RKO (cell line): ENCODE measurements around the gene CDK5R1.
A peak's percentile ranks its signal among the peaks of the same experiment; 100 is the strongest.
"Not testable (repeated sequence)": the region's sequence is repeated elsewhere in the genome, so short reads cannot be mapped to it uniquely, and the experiment has no call there.

Source experiments
- DNase-seq: peaks from one replicate; pipeline ENCODE4 v3.0.0-alpha.2; 2016; ENCODE audit warnings: low spot score

CDK5R1 gene

DNA sequence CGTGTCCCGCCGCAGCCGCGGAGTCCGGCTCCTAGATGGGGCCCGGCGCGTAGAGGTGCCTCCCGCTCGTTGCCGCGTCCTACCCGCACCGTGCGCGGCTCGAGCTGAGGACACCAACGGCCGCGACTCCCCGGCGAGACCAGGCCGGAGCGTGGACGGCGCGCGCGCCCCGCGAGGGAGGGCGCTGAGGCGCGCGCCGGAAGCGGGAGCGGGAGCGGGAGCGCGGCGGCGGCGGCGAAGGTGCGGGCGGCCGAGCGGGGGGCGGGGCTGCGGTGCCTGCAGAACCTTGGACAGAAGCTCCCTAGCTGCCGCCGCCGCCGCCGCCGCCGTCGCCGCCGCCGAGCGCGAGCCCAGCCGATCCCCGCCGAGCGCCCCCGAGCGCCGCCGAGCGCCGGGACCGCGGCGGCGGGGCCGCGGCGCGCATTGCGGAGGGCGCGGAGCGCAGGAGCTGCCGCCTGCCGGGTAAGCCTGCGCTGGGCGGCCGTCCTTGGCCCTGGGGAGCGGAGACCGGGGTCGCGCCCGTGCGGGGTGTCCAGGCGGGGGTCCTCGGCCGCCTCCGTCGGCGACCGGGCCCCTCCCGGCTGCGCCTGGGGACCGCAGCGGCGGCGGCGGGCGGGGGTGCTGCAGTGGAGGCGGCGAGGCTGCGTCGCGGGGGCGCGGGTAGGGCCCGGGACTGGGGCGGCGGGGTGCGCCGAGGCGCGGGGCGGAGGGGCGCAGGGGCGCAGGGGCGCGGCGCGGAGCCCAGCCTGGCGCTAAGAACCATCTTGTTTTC lies at the start of gene CDK5R1:
CDK5R1 (plus strand) TSS at position 293 of the 772 bp plus-strand sequence. CDS start 628 bp downstream, outside the sequence.
- peak; percentile 76 for DNase-seq

DNA sequence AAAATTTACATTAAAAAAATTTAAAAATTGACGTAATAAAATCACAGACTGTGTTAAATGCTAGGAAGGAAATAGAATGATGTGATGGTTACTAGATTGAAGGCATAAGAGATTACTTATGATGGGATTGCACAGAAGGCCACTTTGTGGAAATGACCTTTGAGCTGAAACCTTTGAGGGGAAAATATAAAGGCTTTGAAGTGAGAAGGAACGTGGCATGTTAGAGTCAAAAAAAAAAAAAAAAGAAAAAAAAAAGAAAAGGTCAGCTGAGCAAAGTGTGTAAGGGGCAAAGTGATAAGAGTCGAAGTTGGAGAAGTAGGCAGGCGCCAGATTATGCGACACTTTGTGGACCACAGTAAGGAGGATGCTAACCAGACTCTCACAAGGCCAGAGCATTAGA lies 46.1 kb upstream of the CDK5R1 start:
- DNase-seq: no peak

- DNase-seq: no peak
These were observed 44.9 kb upstream of the CDK5R1 start for GRCh38 chr17:32441886-32442285.

- no peak for DNase-seq
These were observed 42.9 kb upstream of the CDK5R1 start for GRCh38 chr17:32443827-32444300.

- peak; percentile 93 for DNase-seq
These were observed 42.3 kb upstream of the CDK5R1 start, which contains the start of gene PSMD11 for GRCh38 chr17:32444301-32445073. PSMD11 (plus strand) TSS chr17:32444510; CDS start chr17:32444524, 14 bp downstream.

DNA sequence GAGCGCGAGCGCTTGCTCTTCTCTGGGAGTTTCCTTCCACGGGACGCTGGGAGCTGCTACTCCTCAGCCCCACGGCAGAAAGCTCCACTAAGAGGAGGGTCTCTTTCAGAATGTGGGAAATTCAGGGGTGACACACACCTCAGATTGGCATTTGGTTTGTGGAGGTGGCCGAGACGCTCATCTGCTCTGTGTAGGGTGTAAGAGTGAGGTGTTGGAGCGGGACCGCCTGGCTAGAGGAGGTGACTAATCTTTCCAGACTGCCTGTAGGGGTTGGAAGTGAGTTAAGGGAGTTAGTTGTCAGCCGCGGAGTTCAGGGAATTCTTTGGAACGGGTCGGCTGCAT lies 41.7 kb upstream of the CDK5R1 start:
- DNase-seq: peak; percentile 93

- DNase-seq: no peak
These were observed 41.3 kb upstream of the CDK5R1 start for GRCh38 chr17:32445497-32445896.

GRCh38 chr17:32445971-32446370 lies 40.8 kb upstream of the CDK5R1 start:
- peak; percentile 85 for DNase-seq

GRCh38 chr17:32446949-32447348 lies 39.8 kb upstream of the CDK5R1 start:
- no peak for DNase-seq

DNA sequence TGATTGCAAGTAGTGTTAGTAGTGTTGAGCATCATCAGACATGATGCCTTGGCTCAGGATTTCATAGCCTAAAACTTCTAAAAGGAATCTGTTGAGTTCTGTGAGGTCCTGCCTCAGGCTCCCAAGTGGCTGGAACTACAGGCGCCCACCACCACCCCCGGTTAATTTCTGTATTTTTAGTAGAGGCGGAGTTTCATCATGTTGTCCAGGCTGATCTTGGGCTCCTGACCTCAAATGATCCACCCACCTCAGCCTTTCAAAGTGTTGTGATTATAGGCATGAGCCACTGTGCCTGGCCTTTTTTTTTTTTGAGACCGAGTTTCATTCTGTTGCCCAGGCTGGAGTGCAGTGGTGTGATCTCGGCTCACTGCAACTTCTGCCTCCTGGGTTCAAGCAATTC lies 36.8 kb upstream of the CDK5R1 start:
- DNase-seq: no peak

GRCh38 chr17:32450379-32450778 lies 36.4 kb upstream of the CDK5R1 start:
- not testable (repeated sequence) for DNase-seq

DNA sequence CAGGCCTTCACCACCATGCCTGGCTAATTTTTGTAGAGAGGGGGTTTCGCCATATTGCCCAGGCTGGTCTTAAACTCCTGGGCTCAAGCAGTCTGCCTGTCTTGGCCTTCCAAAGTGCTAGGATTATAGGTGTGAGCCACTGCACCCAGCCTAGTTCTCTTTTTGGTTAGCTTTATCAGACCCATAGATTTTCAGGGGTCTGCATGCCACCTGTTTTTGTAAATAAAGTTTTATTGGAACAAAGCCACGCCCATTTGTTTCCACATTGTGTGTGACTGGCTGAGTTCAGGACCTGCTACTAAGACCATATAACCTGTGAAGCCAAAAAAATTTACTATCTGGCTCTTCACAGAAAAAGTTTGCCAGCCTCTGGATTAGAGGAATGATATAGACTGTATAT lies 34.9 kb upstream of the CDK5R1 start:
- no peak for DNase-seq

DNA sequence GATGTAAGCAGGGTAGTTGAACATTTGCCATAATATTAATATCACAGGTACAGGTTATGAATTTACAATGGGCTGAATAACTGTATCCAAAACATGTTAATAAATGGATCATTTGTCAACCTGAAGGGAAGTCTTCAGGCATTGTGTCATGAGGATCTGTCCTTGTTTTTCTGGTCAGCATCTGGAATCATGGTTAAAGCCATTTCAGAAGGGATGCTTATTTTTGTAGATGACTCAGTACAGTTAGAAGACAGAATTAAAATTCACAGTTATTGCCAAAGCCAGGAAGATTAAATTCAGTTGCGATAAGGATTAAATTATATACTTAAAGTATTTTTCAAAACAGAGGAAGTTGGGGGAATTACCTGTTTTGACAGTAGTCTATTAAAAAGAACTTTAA lies 34.5 kb upstream of the CDK5R1 start:
- no peak for DNase-seq

GRCh38 chr17:32453370-32453769 lies 33.4 kb upstream of the CDK5R1 start:
- no peak for DNase-seq

GRCh38 chr17:32458371-32458770 lies 28.4 kb upstream of the CDK5R1 start:
- no peak for DNase-seq

DNA sequence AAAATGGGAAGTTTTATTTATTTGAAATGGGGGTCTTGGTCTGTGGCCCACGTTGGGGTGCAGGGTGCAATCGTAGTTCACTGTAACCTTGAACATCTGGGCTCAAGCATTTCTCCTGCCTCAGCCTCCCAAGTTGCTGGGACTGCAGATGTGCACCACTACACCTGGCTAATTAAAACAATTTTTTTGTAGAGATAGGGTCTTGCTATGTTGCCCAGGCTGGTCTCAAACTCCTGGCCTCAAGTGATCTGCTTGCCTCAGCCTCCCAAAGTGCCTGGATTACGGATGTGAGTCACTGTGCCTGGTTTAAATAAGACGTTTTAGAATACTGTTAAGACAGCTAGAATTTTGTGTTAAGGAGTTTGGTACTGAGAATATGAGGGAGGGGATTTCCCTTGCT lies 26.7 kb upstream of the CDK5R1 start:
- no peak for DNase-seq

GRCh38 chr17:32461498-32461852 lies 25.3 kb upstream of the CDK5R1 start:
- DNase-seq: no peak

DNA sequence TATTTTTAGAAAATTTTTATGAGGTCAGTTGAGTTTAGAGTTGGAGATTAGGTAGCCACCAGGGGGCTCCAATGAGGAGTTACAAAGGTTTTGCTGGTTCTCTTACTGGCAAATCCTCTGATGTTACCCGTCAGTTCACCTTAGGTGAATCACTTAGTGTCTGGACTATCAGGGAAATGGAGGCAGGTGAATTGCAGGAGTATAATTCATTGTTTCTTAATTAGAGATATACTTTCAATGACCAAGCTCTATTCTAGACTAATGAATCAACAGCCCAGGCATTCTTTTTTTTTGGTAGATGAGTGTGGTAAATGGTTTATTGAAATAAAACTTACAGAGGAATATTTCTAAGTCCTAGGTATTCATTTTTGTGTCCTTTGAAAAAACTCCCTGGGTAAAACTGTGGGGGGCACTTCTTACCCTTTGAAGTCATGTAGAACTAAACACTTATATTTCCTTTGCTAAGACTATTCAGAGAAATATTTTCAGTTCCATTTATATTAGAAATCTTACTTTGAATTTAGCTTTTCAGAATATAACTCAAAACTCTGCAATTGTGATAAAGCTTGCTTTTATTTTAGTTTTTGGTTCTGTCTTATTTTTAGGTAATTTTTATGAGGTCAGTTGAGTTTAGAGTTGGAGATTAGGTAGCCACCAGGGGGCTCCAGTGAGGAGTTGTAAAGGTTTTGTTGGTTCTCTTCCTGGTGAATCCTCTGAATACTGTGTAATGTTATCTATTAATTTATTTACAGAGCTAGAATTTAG lies 24.8 kb upstream of the CDK5R1 start:
- peak; percentile 74 for DNase-seq

GRCh38 chr17:32463304-32463703 lies 23.5 kb upstream of the CDK5R1 start:
- no peak for DNase-seq

DNA sequence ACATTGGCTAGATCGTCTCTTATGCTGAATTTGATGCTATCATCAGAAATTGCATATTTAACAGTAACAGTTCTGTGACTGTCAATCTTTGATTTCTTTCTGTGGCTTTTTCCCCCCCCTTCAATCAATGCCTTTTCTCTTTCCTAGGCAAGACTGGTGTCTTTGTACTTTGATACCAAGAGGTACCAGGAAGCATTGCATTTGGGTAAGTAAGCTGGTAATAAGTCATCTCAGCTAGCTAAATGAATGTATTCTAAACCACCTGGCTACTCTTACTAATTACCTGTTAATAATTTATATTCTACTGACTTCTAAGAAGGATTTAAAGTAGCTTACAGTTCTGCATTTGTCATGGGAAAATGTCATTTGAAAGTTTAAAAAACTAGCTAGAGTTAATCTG lies 22.4 kb upstream of the CDK5R1 start:
- no peak for DNase-seq

DNA sequence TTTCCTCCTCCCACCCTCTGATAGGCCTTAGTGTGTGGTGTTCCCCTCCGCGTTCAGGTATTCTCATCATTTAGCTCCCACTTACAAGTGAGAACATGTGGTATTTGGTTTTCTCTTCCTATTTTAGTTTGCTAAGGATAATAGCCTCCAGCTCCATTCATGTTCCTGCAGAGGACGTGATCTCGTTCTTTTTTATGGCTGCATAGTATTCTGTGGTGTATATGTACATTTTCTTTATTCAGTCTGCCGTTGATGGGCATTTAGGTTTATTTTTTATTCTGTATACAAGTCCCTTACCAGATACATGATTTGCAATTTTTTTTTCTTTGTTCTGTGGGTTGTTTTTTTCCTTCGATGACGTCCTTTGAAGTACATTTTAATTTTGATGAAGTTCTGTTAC lies 18.8 kb upstream of the CDK5R1 start:
- DNase-seq: no peak

- no peak for DNase-seq
These were observed 16.2 kb upstream of the CDK5R1 start for GRCh38 chr17:32470405-32471167.
